WI38 (cell line): ENCODE measurements around the gene HNRNPH2.

Experiments
- H3K4me3 ChIP-seq: 2 replicates; pipeline ENCODE4 v1.5.1; 2011; ENCODE audit warnings: low read depth, mild to moderate bottlenecking, control low read depth, low read length
- CTCF ChIP-seq: IDR thresholded peaks from 2 replicates; pipeline ENCODE4 v1.5.1; 2012; ENCODE audit warnings: low read depth, mild to moderate bottlenecking, control low read depth, low read length

The HNRNPH2 gene

GRCh38 chrX:101429934-101430333 lies 21.9 kb downstream of the HNRNPH2 start:
- TF ChIP-seq CTCF = no peak
- H3K4me3 ChIP-seq = no peak overlapping the region

DNA sequence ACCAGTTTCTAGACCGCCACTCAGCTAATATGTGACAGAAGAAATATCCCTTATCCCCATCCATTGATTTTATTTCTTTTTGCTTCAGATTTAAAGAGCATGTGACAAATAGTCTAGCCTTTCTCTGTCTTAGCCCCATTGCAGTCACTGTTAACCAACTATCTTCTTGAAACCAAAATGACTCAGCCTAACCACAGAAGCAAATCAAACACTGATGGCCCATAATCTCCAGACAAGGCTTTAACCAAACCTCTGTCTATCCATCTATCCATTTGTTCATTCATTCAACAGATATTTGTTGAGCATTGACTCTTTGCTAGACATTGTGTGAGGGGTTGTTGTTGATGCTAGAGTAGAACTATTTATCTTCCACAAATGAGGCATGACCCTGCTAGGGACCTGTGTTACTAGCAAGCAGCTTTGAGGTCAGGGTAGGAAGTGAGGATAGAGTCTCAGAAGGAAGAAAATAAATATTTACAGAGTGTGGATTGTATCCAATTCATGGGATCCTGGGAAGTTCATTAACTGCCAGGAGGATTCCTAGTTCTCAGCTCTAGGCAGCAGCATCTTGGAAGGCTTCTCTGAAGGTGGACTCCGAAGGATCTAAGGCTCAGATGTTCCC lies 22.5 kb downstream of the HNRNPH2 start:
- TF ChIP-seq CTCF = no peak
- H3K4me3 ChIP-seq = no peak overlapping the region

- no peak for TF ChIP-seq CTCF
- H3K4me3 ChIP-seq = no peak overlapping the region
These were observed 34.1 kb downstream of the HNRNPH2 start for GRCh38 chrX:101442085-101442484.

GRCh38 chrX:101449279-101449678 lies 41.3 kb downstream of the HNRNPH2 start:
- no peak overlapping the region for H3K4me3 ChIP-seq
- no peak for TF ChIP-seq CTCF

DNA sequence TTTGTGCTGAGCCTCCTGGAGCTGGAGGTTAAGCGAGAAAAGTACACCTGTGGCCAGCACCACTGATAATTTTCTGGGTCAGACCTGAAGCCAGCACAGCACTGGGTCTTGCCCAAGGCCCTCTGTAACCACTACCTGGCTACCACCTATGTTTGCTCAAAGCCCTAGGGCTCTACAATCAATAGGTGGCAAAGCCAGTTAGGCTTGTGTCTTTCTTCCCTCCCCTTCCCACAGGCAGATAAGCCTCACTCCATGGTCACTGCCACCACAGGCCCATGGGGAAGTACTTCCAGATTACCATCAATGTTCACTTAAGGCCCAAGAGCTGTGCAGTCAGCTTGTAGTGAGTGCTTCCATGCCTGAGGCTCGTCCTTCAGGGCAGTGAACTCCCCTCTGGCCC lies 42.1 kb downstream of the HNRNPH2 start:
- H3K4me3 ChIP-seq = no peak overlapping the region
- TF ChIP-seq CTCF = no peak

GRCh38 chrX:101450961-101451360 lies 42.9 kb downstream of the HNRNPH2 start:
- H3K4me3 ChIP-seq = no peak overlapping the region
- no peak for TF ChIP-seq CTCF

GRCh38 chrX:101452056-101452455 lies 44.0 kb downstream of the HNRNPH2 start:
- no peak overlapping the region for H3K4me3 ChIP-seq
- TF ChIP-seq CTCF = no peak
